ENCODE results near the gene MC2R. TPM values are rescaled to one million over a fixed set of nuclear protein-coding genes. Genes with fewer than 3 reads are reported as not detected.
"Not testable (repeated sequence)": the region's sequence is repeated elsewhere in the genome, so short reads cannot be mapped to it uniquely, and the experiment has no call there.

Gene MC2R
- total RNA-seq, 2 experiments from 2014 or later: not detected

- no peaks in the 10 kb centered on the region for H3K36me3 Mint-ChIP-seq
- no peak for DNase-seq
- no peaks in the 10 kb centered on the region for H3K4me1 Mint-ChIP-seq
- H3K27ac Mint-ChIP-seq: no peak overlapping the region
- POLR2A ChIA-PET: no interaction called here
- ATAC-seq (ENCODE audit: low read depth): no peak
- H3K4me3 Mint-ChIP-seq: no peak overlapping the region
- H3K9me3 Mint-ChIP-seq: no peaks in the 10 kb centered on the region
- peaks cover 5% of the 10 kb centered on the region for H3K27me3 Mint-ChIP-seq
These were observed 35.4 kb downstream of the MC2R start for GRCh38 chr18:13879937-13880336.

- Mint-ChIP-seq H3K27ac (no peak overlapping the region), H3K4me1 (no peaks in the 10 kb centered on the region), H3K36me3 (no peaks in the 10 kb centered on the region), H3K27me3 (peaks cover 3% of the 10 kb centered on the region), H3K4me3 (no peak overlapping the region), H3K9me3 (no peaks in the 10 kb centered on the region)
- no peak for ATAC-seq (ENCODE audit: low read depth)
- no peak for DNase-seq
- POLR2A ChIA-PET: no interaction called here
These were observed 35.8 kb downstream of the MC2R start for GRCh38 chr18:13879492-13879891.

GRCh38 chr18:13878857-13879256, 36.5 kb downstream of the MC2R start:
- POLR2A ChIA-PET: no interaction called here
- no peak overlapping the region for H3K27ac Mint-ChIP-seq
- no peaks in the 10 kb centered on the region for H3K36me3 Mint-ChIP-seq
- peaks cover 3% of the 10 kb centered on the region for H3K27me3 Mint-ChIP-seq
- no peak for ATAC-seq (ENCODE audit: low read depth)
- no peak for DNase-seq
- no peaks in the 10 kb centered on the region for H3K9me3 Mint-ChIP-seq
- no peak overlapping the region for H3K4me3 Mint-ChIP-seq
- H3K4me1 Mint-ChIP-seq: no peaks in the 10 kb centered on the region

- Mint-ChIP-seq H3K4me3 (no peak overlapping the region), H3K27ac (no peak overlapping the region), H3K36me3 (no peaks in the 10 kb centered on the region), H3K9me3 (no peaks in the 10 kb centered on the region), H3K27me3 (peaks cover 8% of the 10 kb centered on the region), H3K4me1 (no peaks in the 10 kb centered on the region)
- DNase-seq (no peak), ATAC-seq (ENCODE audit: low read depth) (no peak)
- POLR2A ChIA-PET: no interaction called here
These were observed 38.2 kb downstream of the MC2R start for GRCh38 chr18:13877157-13877556.

- H3K36me3 Mint-ChIP-seq: no peaks in the 10 kb centered on the region
- H3K27me3 Mint-ChIP-seq: peaks cover 25% of the 10 kb centered on the region
- H3K4me1 Mint-ChIP-seq: no peaks in the 10 kb centered on the region
- ATAC-seq (ENCODE audit: low read depth) (no peak), DNase-seq (no peak)
- H3K9me3 Mint-ChIP-seq: no peaks in the 10 kb centered on the region
- H3K4me3 Mint-ChIP-seq: no peak overlapping the region
- H3K27ac Mint-ChIP-seq: no peak overlapping the region
- POLR2A ChIA-PET: no interaction called here
These were observed 40.8 kb downstream of the MC2R start for GRCh38 chr18:13874558-13874957.

- H3K4me1 Mint-ChIP-seq: peaks cover 2% of the 10 kb centered on the region
- no peaks in the 10 kb centered on the region for H3K36me3 Mint-ChIP-seq
- POLR2A ChIA-PET: no interaction called here
- H3K27me3 Mint-ChIP-seq: peaks cover 41% of the 10 kb centered on the region
- no peak overlapping the region for H3K4me3 Mint-ChIP-seq
- DNase-seq (no peak), ATAC-seq (ENCODE audit: low read depth) (no peak)
- H3K27ac Mint-ChIP-seq: no peak overlapping the region
- no peaks in the 10 kb centered on the region for H3K9me3 Mint-ChIP-seq
These were observed 42.4 kb downstream of the MC2R start for GRCh38 chr18:13872932-13873331.

- H3K27ac Mint-ChIP-seq: no peak overlapping the region
- H3K4me1 Mint-ChIP-seq: peaks cover 2% of the 10 kb centered on the region
- no peak overlapping the region for H3K4me3 Mint-ChIP-seq
- POLR2A ChIA-PET: no interaction called here
- no peaks in the 10 kb centered on the region for H3K36me3 Mint-ChIP-seq
- no peak for DNase-seq
- no peaks in the 10 kb centered on the region for H3K9me3 Mint-ChIP-seq
- no peak for ATAC-seq (ENCODE audit: low read depth)
- peaks cover 46% of the 10 kb centered on the region for H3K27me3 Mint-ChIP-seq
These were observed 43.0 kb downstream of the MC2R start for GRCh38 chr18:13872373-13872772.

- Mint-ChIP-seq H3K27ac (no peak overlapping the region), H3K9me3 (no peaks in the 10 kb centered on the region), H3K4me1 (peaks cover 2% of the 10 kb centered on the region), H3K27me3 (peaks cover 53% of the 10 kb centered on the region), H3K4me3 (no peak overlapping the region), H3K36me3 (no peaks in the 10 kb centered on the region)
- ATAC-seq (ENCODE audit: low read depth) (no peak), DNase-seq (no peak)
- POLR2A ChIA-PET: no interaction called here
These were observed 43.6 kb downstream of the MC2R start for GRCh38 chr18:13871701-13872100.

GRCh38 chr18:13868501-13869271, 46.6 kb downstream of the MC2R start:
- H3K4me1 Mint-ChIP-seq: peaks cover 2% of the 10 kb centered on the region
- H3K27ac Mint-ChIP-seq: no peak overlapping the region
- no peak for ATAC-seq (ENCODE audit: low read depth)
- H3K4me3 Mint-ChIP-seq: no peak overlapping the region
- no peaks in the 10 kb centered on the region for H3K36me3 Mint-ChIP-seq
- peaks cover 53% of the 10 kb centered on the region for H3K27me3 Mint-ChIP-seq
- no peak for DNase-seq
- POLR2A ChIA-PET: no interaction called here
- no peaks in the 10 kb centered on the region for H3K9me3 Mint-ChIP-seq

- H3K4me1 Mint-ChIP-seq; H3K9me3 Mint-ChIP-seq; ATAC-seq (ENCODE audit: low read depth); DNase-seq; H3K27ac Mint-ChIP-seq; H3K4me3 Mint-ChIP-seq; H3K36me3 Mint-ChIP-seq; POLR2A ChIA-PET: not testable (repeated sequence)
- peaks cover 33% of the 10 kb centered on the region for H3K27me3 Mint-ChIP-seq
These were observed 52.4 kb downstream of the MC2R start for GRCh38 chr18:13862898-13863297.

GRCh38 chr18:13849791-13850190, 65.5 kb downstream of the MC2R start:
- no peak for ATAC-seq (ENCODE audit: low read depth)
- H3K9me3 Mint-ChIP-seq: peaks cover 5% of the 10 kb centered on the region
- DNase-seq: no peak
- H3K36me3 Mint-ChIP-seq: no peaks in the 10 kb centered on the region
- POLR2A ChIA-PET: no interaction called here
- no peak overlapping the region for H3K27ac Mint-ChIP-seq
- H3K27me3 Mint-ChIP-seq: peaks cover 5% of the 10 kb centered on the region
- no peak overlapping the region for H3K4me3 Mint-ChIP-seq
- H3K4me1 Mint-ChIP-seq: no peaks in the 10 kb centered on the region

GRCh38 chr18:13836559-13836958, 78.8 kb downstream of the MC2R start:
- H3K27ac Mint-ChIP-seq: no peak overlapping the region
- peaks cover 1% of the 10 kb centered on the region for H3K9me3 Mint-ChIP-seq
- H3K36me3 Mint-ChIP-seq: no peaks in the 10 kb centered on the region
- H3K27me3 Mint-ChIP-seq: peaks cover 29% of the 10 kb centered on the region
- DNase-seq (no peak), ATAC-seq (ENCODE audit: low read depth) (no peak)
- H3K4me1 Mint-ChIP-seq: peaks cover 1% of the 10 kb centered on the region
- POLR2A ChIA-PET: no interaction called here
- no peak overlapping the region for H3K4me3 Mint-ChIP-seq

- no peak overlapping the region for H3K4me3 Mint-ChIP-seq
- ATAC-seq (ENCODE audit: low read depth): no peak
- DNase-seq: no peak
- POLR2A ChIA-PET: no interaction called here
- H3K4me1 Mint-ChIP-seq: peaks cover 1% of the 10 kb centered on the region
- no peak overlapping the region for H3K27ac Mint-ChIP-seq
- peaks cover 37% of the 10 kb centered on the region for H3K27me3 Mint-ChIP-seq
- H3K9me3 Mint-ChIP-seq: peaks cover 1% of the 10 kb centered on the region
- H3K36me3 Mint-ChIP-seq: no peaks in the 10 kb centered on the region
These were observed 80.1 kb downstream of the MC2R start for GRCh38 chr18:13835202-13835601.

- DNase-seq (no peak), ATAC-seq (ENCODE audit: low read depth) (no peak)
- POLR2A ChIA-PET: no interaction called here
- Mint-ChIP-seq H3K9me3 (peaks cover 1% of the 10 kb centered on the region), H3K4me1 (no peaks in the 10 kb centered on the region), H3K36me3 (no peaks in the 10 kb centered on the region), H3K4me3 (no peak overlapping the region), H3K27ac (no peak overlapping the region), H3K27me3 (peaks cover 31% of the 10 kb centered on the region)
These were observed 80.8 kb downstream of the MC2R start for GRCh38 chr18:13834496-13835015.

All from activated naive CD8-positive, alpha-beta T cell treated with anti-CD3 and anti-CD28 coated beads, Interleukin-2, amount 10 ng/mL, durations not matched to agents 7 days and 5 days (primary cell).